SK-N-SH treated with all-trans-retinoic acid at 6 μM for 48 hours (cell line): Measurements from ENCODE around the gene PRKAG3.

Source experiments
- ARNTL ChIP-seq: fragments of 450-650 bp; formaldehyde crosslinking; IDR thresholded peaks from 2 replicates; pipeline ENCODE4 v1.5.0; 2020; ENCODE audit warnings: low read depth, mild to moderate bottlenecking, moderate library complexity, borderline replicate concordance
- CREB5 ChIP-seq: fragments of 250-450 bp; sonication (Bioruptor Pico); IDR thresholded peaks from 2 replicates; pipeline ENCODE4 v1.5.1; 2020; ENCODE audit warnings: low read depth, mild to moderate bottlenecking, moderate library complexity
- ESRRG ChIP-seq: fragments of 250-450 bp; sonication (Bioruptor Pico); IDR thresholded peaks from 2 replicates; pipeline ENCODE4 v1.6.1; 2021; ENCODE audit warnings: mild to moderate bottlenecking
- GLIS3 ChIP-seq: fragments of 250-450 bp; sonication (Bioruptor Pico); IDR thresholded peaks from 2 replicates; pipeline ENCODE4 v1.5.0; 2020; ENCODE audit warnings: mild to moderate bottlenecking, moderate library complexity
- PATZ1 ChIP-seq: fragments of 250-450 bp; sonication (Bioruptor Pico); IDR thresholded peaks from 2 replicates; pipeline ENCODE4 v1.8.0; 2020; ENCODE audit warnings: mild to moderate bottlenecking, moderate library complexity, borderline replicate concordance
- POU6F1 ChIP-seq: fragments of 250-450 bp; sonication (Bioruptor Pico); IDR thresholded peaks from 2 replicates; pipeline ENCODE4 v1.8.0; 2021; ENCODE audit warnings: low read depth, mild to moderate bottlenecking, moderate library complexity, borderline replicate concordance
- RARB ChIP-seq: fragments of 250-450 bp; sonication (Bioruptor Pico); IDR thresholded peaks from 2 replicates; pipeline ENCODE4 v1.8.0; 2021; ENCODE audit warnings: mild to moderate bottlenecking, moderate library complexity
- TOX ChIP-seq: fragments of 250-450 bp; sonication (Bioruptor Pico); IDR thresholded peaks from 2 replicates; pipeline ENCODE4 v1.8.0; 2021; ENCODE audit warnings: mild to moderate bottlenecking, moderate library complexity, borderline replicate concordance
- TSHZ2 ChIP-seq: fragments of 250-450 bp; sonication (Bioruptor Pico); IDR thresholded peaks from 2 replicates; pipeline ENCODE4 v1.5.0; 2020; ENCODE audit warnings: mild to moderate bottlenecking, moderate library complexity
- ZC3H10 ChIP-seq: fragments of 250-450 bp; sonication (Bioruptor Pico); IDR thresholded peaks from 2 replicates; pipeline ENCODE4 v1.5.1; 2021; ENCODE audit warnings: mild to moderate bottlenecking, moderate library complexity
- ZFP30 ChIP-seq: fragments of 450-650 bp; formaldehyde crosslinking; IDR thresholded peaks from 2 replicates; pipeline ENCODE4 v1.5.0; 2022; ENCODE audit warnings: mild to moderate bottlenecking, moderate library complexity
- ZNF565 ChIP-seq: fragments of 450-650 bp; formaldehyde crosslinking; conservative IDR thresholded peaks from 2 replicates; pipeline ENCODE4 v1.5.0; 2020; ENCODE audit warnings: low read depth, mild to moderate bottlenecking, moderate library complexity

GRCh38 chr2:218830526-218831306, 887 bp downstream of the PRKAG3 start:
- TF ChIP-seq PATZ1 (CRISPR knock-in tag) (no peak), ESRRG (no peak), ZFP30 (no peak), POU6F1 (no peak), ZNF565 (CRISPR knock-in tag) (no peak), CREB5 (CRISPR knock-in tag) (no peak), RARB (CRISPR knock-in tag) (no peak), GLIS3 (CRISPR knock-in tag) (no peak), ZC3H10 (CRISPR knock-in tag) (no peak), TSHZ2 (no peak), TOX (no peak), ARNTL (no peak)
